AG08395 (cell line): Measurements from ENCODE around the gene LGALS3BP.

ENCODE experiments used
- DNase-seq: peaks from one replicate; pipeline ENCODE4 v3.0.0; 2012; ENCODE audit warnings: mixed read lengths, low spot score

The LGALS3BP gene

DNA sequence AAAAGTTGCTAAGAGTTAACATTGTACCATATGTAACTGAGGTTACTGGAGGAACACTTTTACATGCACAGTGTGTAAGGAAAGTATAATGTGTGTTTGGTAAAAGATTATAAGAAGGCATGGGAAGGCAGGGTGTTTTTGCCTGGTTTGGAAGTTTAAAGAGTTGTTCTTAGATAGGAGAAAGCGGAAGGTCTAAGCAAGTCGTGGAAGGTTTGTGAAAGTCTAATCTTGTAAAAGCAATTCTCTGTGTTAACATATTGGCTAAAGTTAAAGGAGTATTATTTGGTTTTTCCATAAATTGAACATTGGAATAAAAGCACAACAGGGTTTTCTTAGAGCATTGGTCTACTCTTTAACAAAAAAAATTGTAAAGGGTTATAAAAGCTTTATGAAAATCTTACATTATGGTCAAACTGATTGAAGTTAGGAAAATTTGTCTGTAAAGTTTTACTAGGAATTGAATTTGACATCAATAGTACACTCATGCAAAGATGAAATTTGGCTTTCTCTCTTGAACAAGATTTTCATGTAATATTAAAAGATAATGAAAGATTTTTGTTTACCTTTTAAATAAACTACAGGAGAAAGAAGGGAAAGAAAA lies 34.5 kb upstream of the LGALS3BP start:
- no peak for DNase-seq

DNA sequence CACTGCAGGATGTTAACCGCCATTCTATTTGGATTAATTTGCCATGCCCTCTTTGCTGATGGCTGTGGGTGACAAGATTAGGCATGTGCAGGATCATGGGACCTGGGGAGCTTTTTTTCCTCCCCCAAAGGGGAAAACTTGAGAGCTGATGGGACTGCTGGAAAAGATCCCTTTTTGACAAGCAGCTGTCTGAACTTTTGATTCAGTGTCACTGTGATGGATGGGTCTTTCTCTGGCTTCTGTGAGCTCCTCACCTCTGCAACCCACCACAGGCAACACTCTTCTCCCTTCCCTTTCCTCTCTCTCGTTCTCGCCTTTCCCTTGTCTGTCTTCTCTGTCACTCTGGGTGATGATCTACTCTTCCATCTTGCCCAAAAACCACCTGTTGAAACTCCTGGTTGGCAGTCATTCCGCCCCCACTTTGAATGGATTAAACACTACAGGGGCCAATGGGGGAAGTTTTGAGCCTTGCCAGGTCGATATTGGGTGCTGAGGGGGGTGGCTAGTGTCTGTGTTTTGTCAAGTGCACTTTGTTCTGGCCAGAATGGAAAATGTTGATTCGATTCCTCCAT lies 32.9 kb upstream of the LGALS3BP start:
- DNase-seq = no peak

DNA sequence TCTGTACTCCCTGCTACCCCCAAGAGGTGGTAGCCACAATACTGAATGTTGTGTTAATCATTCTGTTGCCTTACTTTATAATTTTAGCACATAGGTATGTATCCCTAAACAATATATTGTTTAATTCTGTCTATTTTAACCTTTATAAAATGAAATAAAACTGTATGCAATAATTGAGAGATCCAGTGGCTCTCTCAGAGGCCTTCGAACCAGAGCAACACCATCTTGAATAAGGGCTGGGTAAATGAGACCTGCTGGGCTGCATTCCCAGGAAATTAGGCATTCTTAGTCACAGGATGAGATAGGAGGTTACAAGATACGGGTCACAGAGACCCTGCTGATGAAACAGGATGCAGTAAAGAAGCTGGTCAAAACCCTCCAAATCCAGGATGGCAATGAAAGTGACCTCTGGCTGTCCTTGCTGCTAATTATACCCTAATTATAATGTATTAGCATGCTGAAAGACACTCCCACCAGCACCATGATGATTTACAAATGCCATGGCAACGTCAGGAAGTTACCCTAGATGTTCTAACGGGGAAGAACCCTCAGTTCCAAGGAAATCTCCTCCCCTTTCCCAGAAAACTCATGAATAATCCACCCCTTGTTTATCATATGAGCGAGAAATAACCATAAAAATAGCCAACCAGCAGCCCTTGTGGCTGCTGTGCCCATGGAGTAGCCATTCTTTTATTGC lies 31.9 kb upstream of the LGALS3BP start:
- DNase-seq = no peak

DNA sequence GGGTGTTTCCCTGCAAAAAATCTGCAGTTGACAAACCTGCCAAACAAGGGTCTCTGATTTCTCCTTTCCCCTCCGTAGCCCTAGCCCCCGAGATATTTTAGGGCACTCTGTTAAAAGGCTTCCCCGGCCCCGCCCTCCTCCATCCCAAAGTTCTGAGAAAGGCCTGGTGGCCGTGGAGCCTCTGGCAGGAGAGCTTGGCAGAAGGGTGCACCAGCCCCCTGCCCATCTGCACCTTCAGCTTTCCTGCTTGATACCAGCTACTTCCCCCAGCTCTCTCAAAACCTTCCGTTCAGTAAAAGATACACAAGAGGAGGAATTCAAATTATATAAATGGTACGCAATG lies 30.6 kb upstream of the LGALS3BP start:
- no peak for DNase-seq

DNA sequence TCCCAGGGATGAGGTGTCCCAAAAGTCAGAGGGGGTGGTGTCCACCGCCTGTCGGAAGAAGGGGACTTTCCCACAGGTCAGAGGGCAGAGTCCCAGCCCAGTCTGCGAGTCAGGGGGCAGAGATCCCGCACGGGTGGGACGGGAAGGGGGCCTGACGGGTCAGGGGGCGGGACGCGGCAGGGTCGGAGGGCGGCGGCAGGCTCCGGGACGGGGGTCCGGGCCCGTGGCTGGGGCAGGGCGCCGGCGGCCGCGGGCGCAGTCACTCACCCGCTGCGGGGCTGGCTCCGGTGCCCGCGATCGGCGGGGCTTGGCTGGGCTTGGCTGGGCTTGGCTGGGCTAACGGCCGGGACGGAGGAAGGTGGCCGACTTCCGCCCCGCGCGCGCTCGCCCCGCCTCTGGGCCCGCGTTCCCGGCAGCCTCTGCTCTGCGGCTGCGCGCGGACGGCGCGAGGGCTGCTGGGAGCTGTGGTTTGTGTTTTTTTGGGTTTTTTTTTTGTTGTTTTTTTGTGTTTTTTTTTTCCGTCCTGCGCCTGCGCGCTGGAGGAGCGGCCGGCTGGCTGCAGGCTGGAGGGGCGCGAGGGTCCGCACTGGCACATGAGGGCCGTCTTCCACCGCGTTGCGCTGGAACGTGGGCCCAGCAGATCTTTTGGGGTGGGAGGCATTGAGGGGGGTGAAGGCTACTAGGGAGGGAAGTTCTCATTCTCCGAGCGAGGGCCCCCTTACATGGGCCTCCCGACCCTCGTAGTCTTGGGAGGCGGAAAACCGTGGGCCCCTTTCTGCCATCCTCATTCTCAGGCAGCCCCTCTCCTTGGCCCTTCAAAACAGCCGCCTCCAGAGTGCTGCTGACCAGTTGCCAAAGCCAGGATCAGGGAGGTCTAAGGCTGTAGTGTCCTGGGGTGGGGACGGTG lies 29.9 kb upstream of the LGALS3BP start, which contains the start of gene CANT1:
CANT1 (minus strand) TSS at position 368 of the 907 bp plus-strand sequence. CDS start 12,142 bp downstream, outside the sequence.
- peak; percentile 99 for DNase-seq

DNA sequence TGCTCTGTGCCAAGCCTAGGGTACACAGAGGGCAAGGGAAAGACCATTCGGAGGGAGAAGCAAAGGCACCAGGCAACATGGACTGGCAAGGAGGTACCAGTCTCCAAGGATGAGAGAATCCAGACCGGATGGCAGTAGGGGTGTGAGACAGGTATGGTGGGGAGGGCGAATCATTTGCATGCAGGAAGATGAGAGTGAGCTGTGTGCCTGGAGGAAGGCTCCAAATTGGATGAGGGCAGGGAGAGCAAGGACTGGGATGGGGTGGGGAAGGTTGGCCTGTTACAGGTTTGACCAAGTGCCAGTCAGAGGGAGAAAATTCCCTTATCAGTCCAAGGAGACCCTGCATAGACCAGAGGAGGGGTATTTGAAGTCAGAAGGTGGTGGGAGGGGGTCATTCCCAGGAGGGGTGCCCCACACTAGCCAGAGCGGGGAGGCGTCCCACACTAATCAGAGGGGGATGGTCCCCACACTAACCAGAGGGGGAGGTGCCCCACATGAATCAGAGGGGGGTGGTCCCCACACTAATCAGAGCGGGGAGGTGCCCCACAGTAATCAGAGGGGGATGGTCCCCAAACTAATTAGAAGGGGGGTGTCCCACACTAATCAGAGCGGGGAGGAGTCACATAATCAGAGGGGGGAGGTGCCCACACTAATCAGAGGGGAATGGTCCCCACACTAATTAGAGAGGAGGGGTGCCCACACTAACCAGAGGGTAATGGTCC lies 29.1 kb upstream of the LGALS3BP start:
- DNase-seq = no peak

DNA sequence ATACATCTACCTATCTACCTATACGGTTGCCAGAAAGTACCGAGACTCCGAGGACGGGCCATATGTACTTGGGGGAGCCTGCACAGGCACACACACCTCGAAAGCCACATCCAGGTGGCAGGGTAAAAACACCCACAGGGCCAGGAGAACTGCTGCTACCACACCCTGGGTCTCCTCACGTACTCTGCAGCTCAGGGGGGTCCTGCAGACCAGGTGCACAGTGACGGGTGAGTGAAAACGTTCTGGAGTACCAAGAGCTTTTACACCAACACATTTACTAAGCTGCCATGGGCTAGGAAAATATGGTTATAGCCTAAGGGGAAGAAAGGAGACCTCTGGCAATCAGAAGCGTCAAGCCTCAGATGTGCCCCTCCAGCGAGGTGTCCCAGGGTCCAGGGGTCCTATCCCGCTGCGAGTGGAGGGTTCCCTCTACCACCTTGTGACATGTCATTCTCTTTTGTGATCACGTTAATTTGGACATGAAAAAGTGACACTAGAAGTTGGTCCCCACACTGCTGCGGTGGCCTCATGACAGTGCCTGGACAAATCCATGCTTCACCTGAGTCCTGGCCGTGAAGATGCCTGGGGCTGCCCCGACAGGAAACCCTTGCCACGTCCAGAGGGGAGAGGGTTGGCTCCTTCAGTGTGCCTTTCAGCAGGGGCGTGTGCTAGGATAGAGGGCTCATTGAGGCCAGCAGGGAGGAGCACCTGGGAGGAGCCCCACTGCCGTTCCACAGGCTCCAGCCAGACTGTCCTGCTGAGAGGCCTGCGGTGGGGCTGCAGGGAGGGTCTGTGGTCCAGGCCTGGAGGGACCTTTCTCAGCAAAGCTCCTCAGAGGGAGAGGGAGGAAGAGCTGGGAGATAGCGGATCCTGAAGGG lies 28.0 kb upstream of the LGALS3BP start:
- no peak for DNase-seq

DNA sequence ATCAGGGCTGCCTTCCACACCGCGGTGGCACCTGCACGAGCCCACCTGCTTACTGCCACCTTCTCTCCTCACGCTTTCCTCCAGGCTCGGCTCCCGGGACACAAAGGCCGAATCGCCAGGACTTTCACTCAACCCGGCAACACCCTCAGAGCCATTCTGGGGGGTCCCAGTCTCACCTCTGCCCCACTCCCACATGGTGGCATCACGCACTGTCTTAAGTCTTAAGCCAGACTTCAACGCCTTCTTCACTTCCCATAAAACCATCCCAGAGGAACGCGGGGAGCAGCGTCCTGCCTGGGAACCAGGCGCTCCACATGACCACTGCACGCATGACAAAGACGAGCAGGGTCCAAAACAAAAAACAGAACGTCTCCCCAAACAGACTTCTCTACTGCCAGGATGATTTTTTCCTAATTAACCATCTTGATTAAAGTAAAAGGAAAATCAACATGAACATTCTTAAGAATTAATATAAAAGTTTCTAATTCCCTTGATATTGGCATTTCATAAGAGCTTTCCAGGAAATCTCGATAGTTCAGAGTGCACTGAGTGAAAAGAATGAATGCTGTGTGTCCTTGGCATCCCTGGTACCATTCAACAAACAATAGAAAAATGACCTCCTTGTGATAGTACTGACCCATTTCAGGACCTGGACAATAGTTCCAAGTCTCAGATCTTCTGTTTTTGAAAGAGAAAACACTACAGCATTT lies 27.2 kb upstream of the LGALS3BP start:
- no peak for DNase-seq

DNA sequence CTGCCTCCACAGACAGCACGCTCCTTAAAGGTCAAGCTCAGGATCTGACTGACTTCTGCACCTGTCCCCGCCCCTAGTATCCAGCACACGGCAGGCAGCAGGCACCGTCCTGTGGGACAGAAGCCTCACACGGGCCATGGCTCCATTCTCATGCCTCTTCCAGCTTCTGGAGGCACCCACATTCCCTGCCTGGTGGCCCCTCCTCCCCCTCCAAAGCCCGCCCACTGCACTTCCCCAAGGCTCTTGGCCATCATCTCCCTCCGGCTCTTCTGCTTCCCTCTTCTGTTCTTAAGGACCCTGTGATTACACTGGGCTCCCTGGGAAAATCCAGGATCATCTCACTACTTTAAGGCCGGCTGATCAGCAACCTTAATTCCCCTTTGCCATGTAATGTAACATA lies 26.3 kb upstream of the LGALS3BP start:
- no peak for DNase-seq

DNA sequence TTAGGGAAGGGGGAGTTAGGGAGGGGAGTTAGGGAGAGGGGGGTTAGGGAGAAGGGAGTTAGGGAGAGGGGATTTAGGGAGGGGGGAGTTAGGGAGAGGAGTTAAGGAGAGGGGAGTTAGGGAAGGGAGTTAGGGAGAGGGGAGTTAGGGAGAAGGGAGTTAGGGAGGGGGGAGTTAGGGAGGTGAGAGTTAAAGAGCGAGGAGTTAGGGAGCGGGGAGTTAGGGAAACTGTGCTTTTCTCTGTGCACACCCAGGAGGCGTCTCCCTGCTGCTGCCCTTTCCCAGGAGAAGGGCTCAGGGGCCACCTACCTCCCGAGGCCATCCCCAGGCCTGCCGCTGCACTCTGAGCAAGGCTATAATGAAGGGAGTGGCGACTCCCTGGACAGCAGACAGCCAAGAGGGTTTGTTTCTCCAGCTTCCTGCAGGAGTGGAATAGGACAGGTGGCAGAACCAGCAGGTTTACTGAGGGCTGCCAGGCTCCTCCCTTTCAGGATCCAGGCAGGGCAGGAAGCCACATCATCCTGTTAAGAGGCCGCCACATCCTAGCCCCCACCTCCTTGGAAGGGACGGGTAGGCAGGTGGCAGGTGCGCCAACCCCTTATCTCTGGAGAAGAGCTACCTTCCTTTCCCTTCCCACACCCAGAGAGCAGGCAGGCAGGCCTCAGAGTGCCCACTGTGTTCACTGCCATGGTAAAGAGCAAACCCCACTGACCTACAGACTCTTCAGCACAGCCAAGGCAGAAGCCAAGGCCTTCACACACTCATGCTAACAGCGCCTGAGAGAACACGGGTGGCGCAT lies 25.5 kb upstream of the LGALS3BP start:
- DNase-seq = no peak

DNA sequence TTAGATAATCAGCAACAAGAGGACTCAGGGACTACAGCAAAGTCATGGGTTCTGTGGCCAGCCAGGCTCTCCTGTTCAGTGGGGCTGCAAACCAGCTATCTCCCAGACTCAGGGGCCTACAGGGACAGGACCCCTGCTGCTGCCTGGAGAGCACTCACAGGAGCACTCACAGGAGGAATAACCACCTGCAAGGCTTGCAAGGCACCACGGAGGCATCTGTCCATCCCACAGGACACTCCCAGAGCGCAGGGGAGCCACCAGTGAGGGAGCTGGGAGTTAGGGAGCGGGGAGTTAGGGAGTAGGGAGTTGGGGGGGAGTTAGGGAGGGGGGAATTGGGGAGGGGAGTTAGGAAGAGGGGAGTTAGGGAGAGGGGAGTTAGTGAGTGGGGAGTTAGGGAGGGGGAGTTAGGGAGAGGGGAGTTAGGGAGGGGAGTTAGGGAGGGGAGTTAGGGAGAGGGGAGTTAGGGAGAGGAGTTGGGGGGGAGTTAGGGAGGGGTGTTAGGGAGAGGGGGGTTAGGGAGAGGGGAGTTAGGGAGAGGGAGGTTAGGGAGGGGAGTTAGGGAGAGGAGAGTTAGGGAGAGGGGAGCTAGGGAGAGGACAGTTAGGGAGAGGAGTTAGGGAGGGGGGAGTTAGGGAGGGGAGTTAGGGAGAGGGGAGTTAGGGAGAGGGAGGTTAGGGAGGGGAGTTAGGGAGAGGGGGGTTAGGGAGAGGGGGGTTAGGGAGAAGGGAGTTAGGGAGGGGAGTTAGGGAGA lies 24.1 kb upstream of the LGALS3BP start:
- no peak for DNase-seq

DNA sequence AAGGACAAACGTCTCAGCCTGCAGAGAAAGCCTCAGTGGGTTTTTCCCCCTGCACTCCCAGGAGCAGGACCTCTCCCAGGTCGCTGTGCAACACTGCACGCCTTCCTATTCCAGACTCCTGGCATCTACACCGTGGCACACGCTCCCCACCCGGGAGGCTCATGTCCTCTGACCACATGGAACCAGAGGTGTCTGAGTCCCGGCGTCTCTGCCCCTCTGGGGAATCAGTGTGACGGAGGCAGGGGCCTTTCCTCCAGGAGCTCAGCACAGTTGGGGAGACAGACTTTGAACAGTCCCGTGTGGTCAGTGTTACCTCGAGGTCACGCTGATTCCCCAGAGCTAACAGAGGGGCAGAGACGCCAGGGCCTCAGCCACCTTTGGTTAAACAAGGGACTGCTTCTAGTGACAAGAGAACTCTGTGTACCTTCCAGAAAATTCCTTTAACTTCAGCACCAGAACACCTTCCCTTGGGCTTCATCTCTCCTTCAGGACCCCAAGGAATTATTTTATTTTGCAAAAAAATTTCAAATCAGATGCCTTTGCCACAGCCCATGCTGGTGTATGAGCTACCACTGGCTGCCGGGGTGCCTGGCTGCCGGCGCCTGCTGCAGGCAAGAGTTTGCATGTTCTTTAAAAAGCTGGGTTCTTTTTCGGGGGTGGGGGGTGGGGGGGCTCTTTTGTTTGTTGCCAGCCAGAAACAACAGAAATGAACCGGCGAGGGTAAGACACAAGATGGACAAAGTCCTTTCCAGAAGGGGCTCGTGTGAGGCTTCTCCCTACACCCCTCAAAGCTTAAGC lies 23.3 kb upstream of the LGALS3BP start:
- no peak for DNase-seq

DNA sequence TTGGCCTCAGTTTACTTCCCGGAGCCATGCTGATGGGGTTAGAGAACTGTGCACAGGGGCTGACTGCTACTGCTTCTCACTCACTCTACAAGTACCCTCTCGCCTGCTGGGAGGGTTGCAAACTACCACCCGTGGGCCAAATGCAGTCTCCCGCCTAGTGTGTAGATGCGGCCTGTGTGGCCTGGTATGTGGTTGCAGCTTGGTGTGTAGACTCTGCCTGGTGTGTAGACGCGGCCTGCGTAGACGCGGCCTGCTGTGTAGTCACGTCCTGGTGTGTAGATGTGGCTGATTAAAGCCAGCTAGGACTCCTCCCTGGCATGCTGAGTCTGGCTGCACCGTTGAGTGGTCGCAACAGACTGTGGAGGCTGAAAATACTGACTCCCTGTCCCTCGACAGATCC lies 22.6 kb upstream of the LGALS3BP start:
- DNase-seq = no peak

DNA sequence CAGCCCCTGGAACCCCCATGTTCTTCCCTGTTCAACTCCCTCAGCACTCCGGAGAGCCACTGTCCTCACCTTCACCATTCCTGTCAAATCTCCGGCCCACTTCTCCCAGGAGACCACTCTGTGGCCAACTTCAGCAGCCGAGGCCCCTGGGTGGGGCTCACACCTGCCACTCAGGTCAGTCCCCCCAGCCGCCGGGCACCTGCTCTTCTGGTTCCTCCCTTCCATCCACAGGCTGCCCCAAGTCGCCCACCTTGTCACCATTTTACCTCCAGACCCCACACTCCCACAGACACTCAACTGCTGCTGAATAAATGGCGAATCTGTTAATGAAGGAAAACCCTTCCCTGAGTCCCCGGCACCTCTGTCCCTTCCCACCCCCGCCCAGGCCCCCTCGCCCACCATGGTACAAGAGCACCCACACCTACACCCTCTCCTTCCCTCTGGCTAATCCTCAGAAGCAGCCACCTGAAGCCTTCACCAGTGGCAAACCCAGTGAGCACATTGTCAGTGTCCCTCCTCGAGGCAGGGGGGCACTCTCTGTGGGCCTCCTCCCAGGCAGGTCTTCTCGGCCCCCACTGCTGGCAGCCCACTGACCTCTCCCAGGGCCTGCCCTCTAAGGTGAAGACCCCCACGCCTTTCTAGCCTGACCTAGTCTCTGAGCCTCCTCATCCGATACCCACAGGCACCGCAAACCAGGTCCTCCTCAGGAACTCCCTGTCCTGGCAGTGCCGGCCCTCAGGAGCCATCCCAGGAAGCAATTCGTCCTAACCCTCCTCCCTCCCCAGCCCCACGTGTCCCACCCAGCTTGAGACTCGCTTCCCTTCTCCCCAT lies 21.7 kb upstream of the LGALS3BP start:
- DNase-seq = no peak

DNA sequence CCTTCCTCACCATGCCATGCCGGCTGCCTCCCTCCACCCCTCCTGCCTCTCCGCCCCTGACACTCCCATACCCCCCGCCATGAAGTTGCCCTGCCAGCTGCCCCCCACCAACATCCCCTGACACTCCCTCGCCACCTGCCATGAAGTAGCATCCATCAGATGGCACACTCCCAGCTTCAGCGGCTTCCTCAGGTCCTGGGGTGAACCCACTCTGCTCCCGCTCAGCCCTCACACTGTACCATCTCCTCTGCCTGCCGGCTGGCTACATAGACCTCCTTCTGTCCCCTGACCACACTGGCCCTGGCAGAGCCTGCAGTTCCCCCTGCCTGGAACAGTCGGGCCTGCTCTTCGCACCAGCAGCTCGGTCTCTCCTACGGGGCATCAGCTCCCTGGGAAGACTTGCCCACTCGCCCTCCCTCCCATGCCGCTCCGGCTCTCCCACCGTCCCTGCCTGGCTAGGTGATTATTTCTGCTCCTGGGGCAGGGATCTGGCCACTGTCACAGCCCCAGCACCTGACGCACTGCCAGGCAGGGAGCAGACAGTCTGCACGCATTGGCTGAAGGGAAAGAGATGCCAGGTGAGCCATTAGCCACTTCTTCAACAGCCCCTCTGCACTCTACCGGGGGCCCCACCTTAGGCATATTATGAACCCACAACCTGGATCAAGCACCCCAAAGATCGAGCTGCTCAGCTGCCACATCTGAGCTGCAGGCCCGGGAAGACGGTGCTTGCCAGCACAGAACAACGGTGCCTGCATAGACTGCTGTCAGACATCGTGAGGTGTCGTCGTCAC lies 20.9 kb upstream of the LGALS3BP start:
- DNase-seq = no peak

DNA sequence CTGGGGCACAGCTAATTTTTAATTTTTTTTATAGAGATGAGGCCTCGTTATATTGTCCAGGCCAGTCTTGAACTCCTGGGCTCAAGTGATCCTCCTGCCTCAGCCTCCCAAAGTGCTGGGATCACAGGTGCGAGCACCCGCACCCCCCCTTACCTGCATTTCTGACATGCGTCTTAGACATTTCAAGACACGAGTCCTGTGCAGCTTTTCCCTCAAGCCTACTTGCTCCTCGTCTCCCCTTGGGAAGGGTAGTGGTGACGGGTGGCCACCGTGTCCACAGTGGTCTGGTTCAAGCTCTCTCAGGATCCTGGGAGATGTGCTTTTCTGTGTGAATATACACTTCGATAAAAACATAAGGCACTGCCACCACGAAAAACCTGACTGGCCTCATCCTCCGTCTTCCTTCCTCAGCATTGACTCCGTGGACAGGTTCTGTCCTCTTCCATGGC lies 20.2 kb upstream of the LGALS3BP start:
- no peak for DNase-seq
